Mesenteric fat pad (tissue), 1 donor: ENCODE measurements around the gene INTS15. TPM values are rescaled to one million over a fixed set of nuclear protein-coding genes. Genes with fewer than 3 reads are reported as not detected.

Experiments used
- DNase-seq: peaks from one replicate; pipeline ENCODE4 v3.0.0-alpha.2; 2020; ENCODE audit warnings: low spot score
- total RNA-seq: library from RNA; stranded (reverse); fragmentation: NEBNext Ultra II Directional; extraction: Animal tissue kit (Norgen Biotek cat#: 25700); gene quantifications from one replicate; pipeline ENCODE4 v1.2.1, GENCODE V29; 2021
- donor health status: DM: yes; HTN: yes; CAD: no.

The INTS15 gene
- total RNA-seq, 1 donor from 2014 or later: 26.2 TPM

GRCh38 chr7:6655636-6656385 is 66.0 kb downstream of the INTS15 start:
- peak; percentile 64 for DNase-seq

GRCh38 chr7:6656413-6656812 is 66.6 kb downstream of the INTS15 start:
- DNase-seq: peak; percentile 80

Other genes with a start within 250 kb of the INTS15 start
- gene FAM220A, start 241.1 kb upstream of the INTS15 start, total RNA-seq: 15.0 TPM
- gene RAC1, start 215.5 kb upstream of the INTS15 start, total RNA-seq: 229 TPM
- gene DAGLB, start 142.1 kb upstream of the INTS15 start, total RNA-seq: 25.1 TPM
- gene KDELR2, start 105.9 kb upstream of the INTS15 start, total RNA-seq: 156 TPM
- gene GRID2IP, start 38.6 kb upstream of the INTS15 start, total RNA-seq: not detected
- 53.9 TPM for gene ZDHHC4, start 12.6 kb upstream of the INTS15 start, total RNA-seq
- gene ZNF853, start 25.6 kb downstream of the INTS15 start, total RNA-seq: 4.1 TPM
- 27.7 TPM for gene ZNF316, start 47.3 kb downstream of the INTS15 start, total RNA-seq
- gene ZNF12, start 116.9 kb downstream of the INTS15 start, total RNA-seq: 16.6 TPM
- not detected for gene RSPH10B2, start 164.1 kb downstream of the INTS15 start, total RNA-seq
- gene CCZ1B, start 236.3 kb downstream of the INTS15 start, total RNA-seq: 53.0 TPM